ENCODE data around the gene PPP3CA.
A peak's percentile ranks its signal among the peaks of the same experiment; 100 is the strongest.

Gene PPP3CA

GRCh38 chr4:101322743-101323142, 24.6 kb downstream of the PPP3CA start:
- Histone ChIP-seq H2BK12ac (ENCODE audit: low read length) (no peak overlapping the region), H3K79me2 (ENCODE audit: control insufficient read depth, insufficient read depth, low read length, poor library complexity) (no peaks in the 10 kb centered on the region), H2BK120ac (ENCODE audit: insufficient read depth, low read length, poor library complexity) (no peak overlapping the region), H2AK5ac (ENCODE audit: low read length) (no peak overlapping the region), H4K12ac (ENCODE audit: low read depth, low read length) (no peak overlapping the region), H3K4ac (ENCODE audit: low read depth, low read length) (no peak overlapping the region), H4K91ac (ENCODE audit: low read depth, low read length) (no peak overlapping the region), H3K4me3 (ENCODE audit: low read depth, low read length) (no peak overlapping the region), H2AFZ (ENCODE audit: insufficient read depth, low read length, poor library complexity) (no peak overlapping the region), H3K27ac (ENCODE audit: low read depth, low read length) (no peak overlapping the region), H4K8ac (ENCODE audit: low read depth, low read length) (no peak overlapping the region), H3K14ac (ENCODE audit: low read length) (no peak overlapping the region), H3K9ac (ENCODE audit: low read length) (no peak overlapping the region), H3K4me2 (ENCODE audit: low read length) (no peak overlapping the region), H3K23ac (ENCODE audit: low read length) (no peak overlapping the region), H3K79me1 (ENCODE audit: low read length) (no peaks in the 10 kb centered on the region), H3K36me3 (ENCODE audit: control insufficient read depth in 1 of 2, insufficient read depth in 2 of 2, low read length in 2 of 2) (no peaks in the 10 kb centered on the region), H3K27me3 (ENCODE audit: insufficient read depth, low read length) (no peaks in the 10 kb centered on the region), H3K4me1 (ENCODE audit: control insufficient read depth in 1 of 2, insufficient read depth in 2 of 2, low read length in 2 of 2) (no peaks in the 10 kb centered on the region), H2BK5ac (ENCODE audit: low read depth, low read length, poor library complexity) (no peak overlapping the region), H3K9me3 (ENCODE audit: insufficient read depth, low read depth, low read length) (no peaks in the 10 kb centered on the region), H3K18ac (ENCODE audit: low read length) (no peak overlapping the region)
- DNase-seq: no peak
- WGBS (ENCODE audit: extremely low coverage, insufficient coverage, insufficient read length): no CpG with 5 or more reads among the region's 1 CpG

GRCh38 chr4:101321481-101322042, 25.8 kb downstream of the PPP3CA start:
- H3K14ac ChIP-seq (ENCODE audit: low read length): no peak overlapping the region
- no peaks in the 10 kb centered on the region for H3K79me2 ChIP-seq (ENCODE audit: control insufficient read depth, insufficient read depth, low read length, poor library complexity)
- H3K4me3 ChIP-seq (ENCODE audit: low read depth, low read length): no peak overlapping the region
- no peak overlapping the region for H4K91ac ChIP-seq (ENCODE audit: low read depth, low read length)
- no peak overlapping the region for H3K4ac ChIP-seq (ENCODE audit: low read depth, low read length)
- DNase-seq: peak in 1 of 2 donors; percentile 27
- H4K8ac ChIP-seq (ENCODE audit: low read depth, low read length): no peak overlapping the region
- no peaks in the 10 kb centered on the region for H3K9me3 ChIP-seq (ENCODE audit: insufficient read depth, low read depth, low read length)
- no CpG with 5 or more reads among the region's 4 CpGs for WGBS (ENCODE audit: extremely low coverage, insufficient coverage, insufficient read length)
- H3K9ac ChIP-seq (ENCODE audit: low read length): no peak overlapping the region
- no peak overlapping the region for H2AK5ac ChIP-seq (ENCODE audit: low read length)
- H2AFZ ChIP-seq (ENCODE audit: insufficient read depth, low read length, poor library complexity): no peak overlapping the region
- H2BK120ac ChIP-seq (ENCODE audit: insufficient read depth, low read length, poor library complexity): no peak overlapping the region
- no peaks in the 10 kb centered on the region for H3K4me1 ChIP-seq (ENCODE audit: control insufficient read depth in 1 of 2, insufficient read depth in 2 of 2, low read length in 2 of 2)
- no peaks in the 10 kb centered on the region for H3K79me1 ChIP-seq (ENCODE audit: low read length)
- no peak overlapping the region for H3K18ac ChIP-seq (ENCODE audit: low read length)
- no peak overlapping the region for H2BK12ac ChIP-seq (ENCODE audit: low read length)
- no peak overlapping the region for H3K4me2 ChIP-seq (ENCODE audit: low read length)
- H2BK5ac ChIP-seq (ENCODE audit: low read depth, low read length, poor library complexity): no peak overlapping the region
- no peak overlapping the region for H3K23ac ChIP-seq (ENCODE audit: low read length)
- H4K12ac ChIP-seq (ENCODE audit: low read depth, low read length): no peak overlapping the region
- no peaks in the 10 kb centered on the region for H3K36me3 ChIP-seq (ENCODE audit: control insufficient read depth in 1 of 2, insufficient read depth in 2 of 2, low read length in 2 of 2)
- no peaks in the 10 kb centered on the region for H3K27me3 ChIP-seq (ENCODE audit: insufficient read depth, low read length)
- no peak overlapping the region for H3K27ac ChIP-seq (ENCODE audit: low read depth, low read length)

- H2AK5ac ChIP-seq (ENCODE audit: low read length): no peak overlapping the region
- no peak overlapping the region for H3K27ac ChIP-seq (ENCODE audit: low read depth, low read length)
- H3K4ac ChIP-seq (ENCODE audit: low read depth, low read length): no peak overlapping the region
- H3K14ac ChIP-seq (ENCODE audit: low read length): no peak overlapping the region
- no peak overlapping the region for H3K18ac ChIP-seq (ENCODE audit: low read length)
- H3K9me3 ChIP-seq (ENCODE audit: insufficient read depth, low read depth, low read length): no peaks in the 10 kb centered on the region
- H3K9ac ChIP-seq (ENCODE audit: low read length): no peak overlapping the region
- no peak overlapping the region for H4K8ac ChIP-seq (ENCODE audit: low read depth, low read length)
- H3K27me3 ChIP-seq (ENCODE audit: insufficient read depth, low read length): no peaks in the 10 kb centered on the region
- no peaks in the 10 kb centered on the region for H3K4me1 ChIP-seq (ENCODE audit: control insufficient read depth in 1 of 2, insufficient read depth in 2 of 2, low read length in 2 of 2)
- H2BK120ac ChIP-seq (ENCODE audit: insufficient read depth, low read length, poor library complexity): peak overlapping the region; percentile 13
- no peaks in the 10 kb centered on the region for H3K79me2 ChIP-seq (ENCODE audit: control insufficient read depth, insufficient read depth, low read length, poor library complexity)
- no peak overlapping the region for H2BK5ac ChIP-seq (ENCODE audit: low read depth, low read length, poor library complexity)
- no peak overlapping the region for H4K91ac ChIP-seq (ENCODE audit: low read depth, low read length)
- H3K79me1 ChIP-seq (ENCODE audit: low read length): no peaks in the 10 kb centered on the region
- no peak overlapping the region for H3K23ac ChIP-seq (ENCODE audit: low read length)
- no peak overlapping the region for H4K12ac ChIP-seq (ENCODE audit: low read depth, low read length)
- DNase-seq: peak in 1 of 2 donors; percentile 53
- no peak overlapping the region for H3K4me3 ChIP-seq (ENCODE audit: low read depth, low read length)
- H2AFZ ChIP-seq (ENCODE audit: insufficient read depth, low read length, poor library complexity): no peak overlapping the region
- no peak overlapping the region for H3K4me2 ChIP-seq (ENCODE audit: low read length)
- no peaks in the 10 kb centered on the region for H3K36me3 ChIP-seq (ENCODE audit: control insufficient read depth in 1 of 2, insufficient read depth in 2 of 2, low read length in 2 of 2)
- WGBS (ENCODE audit: extremely low coverage, insufficient coverage, insufficient read length): no CpG with 5 or more reads among the region's 3 CpGs
- no peak overlapping the region for H2BK12ac ChIP-seq (ENCODE audit: low read length)
Observed at GRCh38 chr4:101315786-101316185, 31.5 kb downstream of the PPP3CA start.

GRCh38 chr4:101315041-101315440, 32.3 kb downstream of the PPP3CA start:
- H3K27me3 ChIP-seq (ENCODE audit: insufficient read depth, low read length): no peaks in the 10 kb centered on the region
- H4K12ac ChIP-seq (ENCODE audit: low read depth, low read length): no peak overlapping the region
- no peak overlapping the region for H4K8ac ChIP-seq (ENCODE audit: low read depth, low read length)
- H3K36me3 ChIP-seq (ENCODE audit: control insufficient read depth in 1 of 2, insufficient read depth in 2 of 2, low read length in 2 of 2): no peaks in the 10 kb centered on the region
- H3K18ac ChIP-seq (ENCODE audit: low read length): no peak overlapping the region
- no peak overlapping the region for H3K4ac ChIP-seq (ENCODE audit: low read depth, low read length)
- H2BK12ac ChIP-seq (ENCODE audit: low read length): no peak overlapping the region
- H3K14ac ChIP-seq (ENCODE audit: low read length): no peak overlapping the region
- H3K4me3 ChIP-seq (ENCODE audit: low read depth, low read length): no peak overlapping the region
- no peak overlapping the region for H2BK5ac ChIP-seq (ENCODE audit: low read depth, low read length, poor library complexity)
- no peak overlapping the region for H3K27ac ChIP-seq (ENCODE audit: low read depth, low read length)
- H3K79me1 ChIP-seq (ENCODE audit: low read length): no peaks in the 10 kb centered on the region
- WGBS (ENCODE audit: extremely low coverage, insufficient coverage, insufficient read length): no CpG with 5 or more reads among the region's 2 CpGs
- no peak overlapping the region for H4K91ac ChIP-seq (ENCODE audit: low read depth, low read length)
- peak; percentile 50 to 64 for DNase-seq
- H2AFZ ChIP-seq (ENCODE audit: insufficient read depth, low read length, poor library complexity): no peak overlapping the region
- no peak overlapping the region for H3K4me2 ChIP-seq (ENCODE audit: low read length)
- no peak overlapping the region for H3K23ac ChIP-seq (ENCODE audit: low read length)
- no peaks in the 10 kb centered on the region for H3K79me2 ChIP-seq (ENCODE audit: control insufficient read depth, insufficient read depth, low read length, poor library complexity)
- no peak overlapping the region for H3K9ac ChIP-seq (ENCODE audit: low read length)
- H2BK120ac ChIP-seq (ENCODE audit: insufficient read depth, low read length, poor library complexity): no peak overlapping the region
- no peaks in the 10 kb centered on the region for H3K4me1 ChIP-seq (ENCODE audit: control insufficient read depth in 1 of 2, insufficient read depth in 2 of 2, low read length in 2 of 2)
- no peaks in the 10 kb centered on the region for H3K9me3 ChIP-seq (ENCODE audit: insufficient read depth, low read depth, low read length)
- H2AK5ac ChIP-seq (ENCODE audit: low read length): no peak overlapping the region
